ENCODE measurements around the gene CYP1B1.

The CYP1B1 gene

DNA sequence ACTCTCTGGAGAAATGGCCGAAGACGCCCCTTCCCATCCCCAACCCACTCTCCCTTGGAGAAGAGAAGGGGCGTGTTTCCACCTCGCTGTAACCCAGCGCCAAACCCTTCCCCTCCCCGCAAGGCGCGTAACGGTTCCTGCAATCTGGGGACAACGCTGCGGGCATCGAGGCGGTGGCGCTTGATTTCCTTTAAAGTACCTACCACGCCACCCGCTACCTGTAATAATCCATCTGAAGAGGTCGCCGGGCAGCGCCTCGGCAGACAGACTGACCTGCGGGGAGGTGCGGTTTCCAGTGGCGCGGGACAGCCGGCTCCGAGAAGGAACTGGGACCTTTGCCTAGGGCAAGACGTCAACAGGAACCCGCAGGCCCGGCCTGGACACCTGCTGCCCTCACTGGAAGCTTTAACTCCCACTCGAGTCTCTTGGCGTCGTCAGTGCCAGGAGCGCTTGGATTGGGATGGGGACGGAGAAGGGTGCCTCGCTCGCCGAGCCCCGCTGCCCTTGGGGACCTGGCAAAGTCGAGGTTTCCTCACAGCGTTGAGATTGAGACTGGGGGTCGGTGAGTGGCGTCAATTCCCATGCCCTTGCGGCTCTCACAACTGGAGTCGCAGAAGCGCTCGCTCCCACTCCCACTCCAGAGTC lies at the start of gene CYP1B1:
Gene CYP1B1, minus strand, starts transcription at position 645 of the 645 bp plus-strand sequence. CDS start 763 bp downstream, outside the sequence.
- Histone ChIP-seq H3K27ac (ENCODE audit: low read depth, low read length, poor library complexity, severe bottlenecking) (no peak within 1 kb of the TSS), H3K36me3 (ENCODE audit: insufficient read depth, low read length) (no peaks in the 10 kb centered on the region), H3K9me3 (ENCODE audit: low read length) (no peaks in the 10 kb centered on the region), H3K9ac (ENCODE audit: low read length) (no peak within 1 kb of the TSS), H3K9me2 (ENCODE audit: low read depth, low read length) (no peaks in the 10 kb centered on the region), H3K27me3 (ENCODE audit: insufficient read depth, low read length) (no peaks in the 10 kb centered on the region), H2AFZ (ENCODE audit: low read length) (no peak within 1 kb of the TSS), H3K79me2 (ENCODE audit: insufficient read depth, low read length) (no peaks in the 10 kb centered on the region), H3K4me2 (ENCODE audit: low read length) (no peak within 1 kb of the TSS; the same call in 1 of the 2 replicates), H3K4me3 (ENCODE audit: low read depth, low read length, poor library complexity, severe bottlenecking) (no peak within 1 kb of the TSS), H3F3A (ENCODE audit: insufficient read depth, low read length) (no peaks in the 10 kb centered on the region), H4K20me1 (ENCODE audit: insufficient read depth, low read length) (no peaks in the 10 kb centered on the region), H3K4me1 (ENCODE audit: insufficient read depth, low read length, severe bottlenecking) (no peaks in the 10 kb centered on the region)
- no peak for TF ChIP-seq EZH2 (IDR thresholded peaks at IDR 0.05; ENCODE audit: borderline replicate concordance, low read length)

- Histone ChIP-seq H3K27ac (ENCODE audit: low read depth, low read length, poor library complexity, severe bottlenecking) (no peak overlapping the region), H3K9me2 (ENCODE audit: low read depth, low read length) (no peaks in the 10 kb centered on the region), H3K9me3 (ENCODE audit: low read length) (no peaks in the 10 kb centered on the region), H3F3A (ENCODE audit: insufficient read depth, low read length) (no peaks in the 10 kb centered on the region), H4K20me1 (ENCODE audit: insufficient read depth, low read length) (no peaks in the 10 kb centered on the region), H3K27me3 (ENCODE audit: insufficient read depth, low read length) (no peaks in the 10 kb centered on the region), H3K36me3 (ENCODE audit: insufficient read depth, low read length) (no peaks in the 10 kb centered on the region), H2AFZ (ENCODE audit: low read length) (no peak overlapping the region), H3K4me1 (ENCODE audit: insufficient read depth, low read length, severe bottlenecking) (no peaks in the 10 kb centered on the region), H3K4me3 (ENCODE audit: low read depth, low read length, poor library complexity, severe bottlenecking) (no peak overlapping the region), H3K79me2 (ENCODE audit: insufficient read depth, low read length) (no peaks in the 10 kb centered on the region), H3K4me2 (ENCODE audit: low read length) (no peak overlapping the region), H3K9ac (ENCODE audit: low read length) (no peak overlapping the region)
- no peak for TF ChIP-seq EZH2 (IDR thresholded peaks at IDR 0.05; ENCODE audit: borderline replicate concordance, low read length)
- TF ChIP-seq, protein P1, sequence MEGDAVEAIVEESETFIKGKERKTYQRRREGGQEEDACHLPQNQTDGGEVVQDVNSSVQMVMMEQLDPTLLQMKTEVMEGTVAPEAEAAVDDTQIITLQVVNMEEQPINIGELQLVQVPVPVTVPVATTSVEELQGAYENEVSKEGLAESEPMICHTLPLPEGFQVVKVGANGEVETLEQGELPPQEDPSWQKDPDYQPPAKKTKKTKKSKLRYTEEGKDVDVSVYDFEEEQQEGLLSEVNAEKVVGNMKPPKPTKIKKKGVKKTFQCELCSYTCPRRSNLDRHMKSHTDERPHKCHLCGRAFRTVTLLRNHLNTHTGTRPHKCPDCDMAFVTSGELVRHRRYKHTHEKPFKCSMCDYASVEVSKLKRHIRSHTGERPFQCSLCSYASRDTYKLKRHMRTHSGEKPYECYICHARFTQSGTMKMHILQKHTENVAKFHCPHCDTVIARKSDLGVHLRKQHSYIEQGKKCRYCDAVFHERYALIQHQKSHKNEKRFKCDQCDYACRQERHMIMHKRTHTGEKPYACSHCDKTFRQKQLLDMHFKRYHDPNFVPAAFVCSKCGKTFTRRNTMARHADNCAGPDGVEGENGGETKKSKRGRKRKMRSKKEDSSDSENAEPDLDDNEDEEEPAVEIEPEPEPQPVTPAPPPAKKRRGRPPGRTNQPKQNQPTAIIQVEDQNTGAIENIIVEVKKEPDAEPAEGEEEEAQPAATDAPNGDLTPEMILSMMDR (IDR thresholded peaks at IDR 0.05; ENCODE audit: low read length), result no peak
These were observed 49.1 kb upstream of the CYP1B1 start for GRCh38 chr2:38125007-38125406.

GRCh38 chr2:38123911-38124310 lies 48.0 kb upstream of the CYP1B1 start:
- no peaks in the 10 kb centered on the region for H3K79me2 ChIP-seq (ENCODE audit: insufficient read depth, low read length)
- H3K27me3 ChIP-seq (ENCODE audit: insufficient read depth, low read length), result no peaks in the 10 kb centered on the region
- H3K4me1 ChIP-seq (ENCODE audit: insufficient read depth, low read length, severe bottlenecking), result no peaks in the 10 kb centered on the region
- H4K20me1 ChIP-seq (ENCODE audit: insufficient read depth, low read length), result no peaks in the 10 kb centered on the region
- H3K4me3 ChIP-seq (ENCODE audit: low read depth, low read length, poor library complexity, severe bottlenecking), result no peak overlapping the region
- H3K36me3 ChIP-seq (ENCODE audit: insufficient read depth, low read length), result no peaks in the 10 kb centered on the region
- TF ChIP-seq, protein P1 (IDR thresholded peaks at IDR 0.05; ENCODE audit: low read length), result no peak
- TF ChIP-seq EZH2 (IDR thresholded peaks at IDR 0.05; ENCODE audit: borderline replicate concordance, low read length), result no peak
- H3K4me2 ChIP-seq (ENCODE audit: low read length), result no peak overlapping the region
- H3K9me2 ChIP-seq (ENCODE audit: low read depth, low read length), result no peaks in the 10 kb centered on the region
- H3K9ac ChIP-seq (ENCODE audit: low read length), result no peak overlapping the region
- H3F3A ChIP-seq (ENCODE audit: insufficient read depth, low read length), result no peaks in the 10 kb centered on the region
- H2AFZ ChIP-seq (ENCODE audit: low read length), result no peak overlapping the region
- no peaks in the 10 kb centered on the region for H3K9me3 ChIP-seq (ENCODE audit: low read length)
- no peak overlapping the region for H3K27ac ChIP-seq (ENCODE audit: low read depth, low read length, poor library complexity, severe bottlenecking)

GRCh38 chr2:38122344-38122743 lies 46.4 kb upstream of the CYP1B1 start:
- no peaks in the 10 kb centered on the region for H3K9me3 ChIP-seq (ENCODE audit: low read length)
- TF ChIP-seq EZH2 (IDR thresholded peaks at IDR 0.05; ENCODE audit: borderline replicate concordance, low read length), result no peak
- TF ChIP-seq, protein P1 (IDR thresholded peaks at IDR 0.05; ENCODE audit: low read length), result no peak
- H4K20me1 ChIP-seq (ENCODE audit: insufficient read depth, low read length), result no peaks in the 10 kb centered on the region
- H3K4me1 ChIP-seq (ENCODE audit: insufficient read depth, low read length, severe bottlenecking), result no peaks in the 10 kb centered on the region
- no peak overlapping the region for H3K9ac ChIP-seq (ENCODE audit: low read length)
- H3K27me3 ChIP-seq (ENCODE audit: insufficient read depth, low read length), result no peaks in the 10 kb centered on the region
- no peak overlapping the region for H2AFZ ChIP-seq (ENCODE audit: low read length)
- no peak overlapping the region for H3K4me2 ChIP-seq (ENCODE audit: low read length)
- H3F3A ChIP-seq (ENCODE audit: insufficient read depth, low read length), result no peaks in the 10 kb centered on the region
- no peaks in the 10 kb centered on the region for H3K36me3 ChIP-seq (ENCODE audit: insufficient read depth, low read length)
- no peaks in the 10 kb centered on the region for H3K79me2 ChIP-seq (ENCODE audit: insufficient read depth, low read length)
- no peak overlapping the region for H3K4me3 ChIP-seq (ENCODE audit: low read depth, low read length, poor library complexity, severe bottlenecking)
- no peak overlapping the region for H3K27ac ChIP-seq (ENCODE audit: low read depth, low read length, poor library complexity, severe bottlenecking)
- no peaks in the 10 kb centered on the region for H3K9me2 ChIP-seq (ENCODE audit: low read depth, low read length)

All from OCI-LY1 (cell line).